SK-N-MC (cell line): ENCODE results near the gene GRAMD4.

Experiments used
- EZH2 ChIP-seq: fragments of 200-600 bp; sonication (generic); IDR thresholded peaks from one replicate; pipeline ENCODE4 v1.6.1; 2017; ENCODE audit warnings: antibody characterized with exemption
- POLR2AphosphoS5 ChIP-seq: IDR thresholded peaks from 2 replicates; pipeline ENCODE4 v1.6.1; 2012; ENCODE audit warnings: mild to moderate bottlenecking, low read depth, low read length, borderline replicate concordance

DNA sequence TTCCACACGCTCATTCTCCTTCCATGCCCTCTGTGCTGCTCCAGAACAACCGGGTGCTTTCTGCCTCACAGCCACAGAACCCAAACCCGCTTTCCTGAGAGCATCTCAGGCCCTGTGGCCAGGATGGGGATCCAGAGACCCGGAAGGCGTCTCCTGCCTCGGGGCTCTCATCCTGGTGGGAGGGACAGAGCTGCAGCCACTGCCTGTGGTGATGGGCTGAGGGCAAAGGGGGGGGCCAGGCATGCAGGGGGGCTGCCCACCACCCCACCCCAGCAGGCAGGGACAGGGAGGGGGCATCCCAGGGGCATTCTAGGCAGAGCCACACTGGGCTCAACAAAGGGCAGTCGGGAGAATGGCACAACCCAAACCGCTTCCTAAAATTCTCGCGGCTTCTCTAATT lies 76.4 kb downstream of the GRAMD4 start:
- no peak for TF ChIP-seq EZH2
- TF ChIP-seq POLR2AphosphoS5, result no peak
